ENCODE results near the gene FANCE. TPM values are rescaled to one million over a fixed set of nuclear protein-coding genes. Genes with fewer than 3 reads are reported as not detected.

FANCE gene
- total and polyA plus RNA-seq, 2 experiments from 2014 or later = 5.4 to 25.5 TPM

DNA sequence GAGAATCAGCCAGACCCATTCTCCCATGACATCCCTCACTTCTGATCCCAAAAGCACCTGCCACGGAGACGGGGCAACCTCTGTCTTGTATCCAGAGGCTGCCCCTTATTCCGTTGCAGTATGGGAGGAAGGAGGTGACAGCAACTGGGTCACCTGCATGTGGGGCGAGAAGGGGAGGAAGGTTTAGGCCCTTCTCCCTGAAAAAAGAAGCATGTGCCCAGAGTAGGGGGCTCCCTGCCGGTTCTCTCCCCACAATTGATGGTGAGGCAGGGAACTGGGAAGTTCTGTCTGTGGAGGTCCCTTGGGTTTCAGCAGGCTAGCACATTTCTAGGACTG lies 49.3 kb upstream of the FANCE start:
- Histone ChIP-seq H3K27me3 (ENCODE audit: insufficient read depth) (no peaks in the 10 kb centered on the region), H3K4me1 (ENCODE audit: insufficient read depth) (peaks cover 4% of the 10 kb centered on the region), H3K36me3 (ENCODE audit: insufficient read depth) (no peaks in the 10 kb centered on the region), H3K79me2 (replicated peaks; ENCODE audit: insufficient read depth) (no peaks in the 10 kb centered on the region), H3K4me2 (no peak overlapping the region), H4K20me1 (replicated peaks; ENCODE audit: insufficient read depth) (no peaks in the 10 kb centered on the region), H3K4me3 (no peak overlapping the region), H3K9me2 (ENCODE audit: insufficient read depth) (no peaks in the 10 kb centered on the region), H3F3A (replicated peaks; ENCODE audit: low read depth) (no peaks in the 10 kb centered on the region), H2AFZ (no peak overlapping the region), H3K27ac (ENCODE audit: low read depth) (no peak overlapping the region)
- H3K9me3 Mint-ChIP-seq = no peaks in the 10 kb centered on the region; the same call in 2 of the 3 replicates
- H3K27ac Mint-ChIP-seq = no peak overlapping the region
- peaks cover 3% of the 10 kb centered on the region; the same call in 1 of the 3 replicates for H3K36me3 Mint-ChIP-seq (ENCODE audit: low read depth)
- no peak overlapping the region for H3K4me3 Mint-ChIP-seq
- TF ChIP-seq ZNF114 (CRISPR knock-in tag; IDR thresholded peaks at IDR 0.05) = no peak
- no peak for TF ChIP-seq EZH2phosphoT487 (IDR thresholded peaks at IDR 0.05; ENCODE audit: unreplicated experiment)
- peaks cover 1% of the 10 kb centered on the region for H3K27me3 Mint-ChIP-seq (ENCODE audit: insufficient read depth, low read depth, poor library complexity)
- peaks cover 10% of the 10 kb centered on the region for H3K4me1 Mint-ChIP-seq
- DNase-seq (ENCODE audit: low spot score) (no peak), ATAC-seq (no peak)

- H3K79me2 ChIP-seq (replicated peaks; ENCODE audit: insufficient read depth) = no peaks in the 10 kb centered on the region
- no peaks in the 10 kb centered on the region for H3K36me3 ChIP-seq (ENCODE audit: insufficient read depth)
- peaks cover 3% of the 10 kb centered on the region; the same call in 1 of the 3 replicates for H3K4me1 Mint-ChIP-seq
- no peak overlapping the region for H3K4me2 ChIP-seq
- no peaks in the 10 kb centered on the region for H3F3A ChIP-seq (replicated peaks; ENCODE audit: low read depth)
- no peak for ATAC-seq
- no peak overlapping the region for H3K4me3 ChIP-seq
- no peak overlapping the region for H3K27ac ChIP-seq (ENCODE audit: low read depth)
- H3K27ac Mint-ChIP-seq = no peak overlapping the region
- no peak for TF ChIP-seq ZNF114 (CRISPR knock-in tag; IDR thresholded peaks at IDR 0.05)
- TF ChIP-seq CTCF (conservative IDR thresholded peaks at IDR 0.05; ENCODE audit: low read depth in 2 of 2) = no peak
- no peak overlapping the region for H3K4me3 Mint-ChIP-seq
- no peaks in the 10 kb centered on the region for H3K4me1 ChIP-seq (ENCODE audit: insufficient read depth)
- H2AFZ ChIP-seq = no peak overlapping the region
- H3K9me3 Mint-ChIP-seq = no peaks in the 10 kb centered on the region
- peaks cover 1% of the 10 kb centered on the region for H3K27me3 Mint-ChIP-seq (ENCODE audit: insufficient read depth, low read depth, poor library complexity)
- no peaks in the 10 kb centered on the region for H3K36me3 Mint-ChIP-seq (ENCODE audit: low read depth)
- H3K9me2 ChIP-seq (ENCODE audit: insufficient read depth) = no peaks in the 10 kb centered on the region
- no peaks in the 10 kb centered on the region for H4K20me1 ChIP-seq (replicated peaks; ENCODE audit: insufficient read depth)
- no peaks in the 10 kb centered on the region for H3K27me3 ChIP-seq (ENCODE audit: insufficient read depth)
- no peak for DNase-seq (ENCODE audit: low spot score)
Observed at GRCh38 chr6:35403544-35404442, 48.3 kb upstream of the FANCE start.

DNA sequence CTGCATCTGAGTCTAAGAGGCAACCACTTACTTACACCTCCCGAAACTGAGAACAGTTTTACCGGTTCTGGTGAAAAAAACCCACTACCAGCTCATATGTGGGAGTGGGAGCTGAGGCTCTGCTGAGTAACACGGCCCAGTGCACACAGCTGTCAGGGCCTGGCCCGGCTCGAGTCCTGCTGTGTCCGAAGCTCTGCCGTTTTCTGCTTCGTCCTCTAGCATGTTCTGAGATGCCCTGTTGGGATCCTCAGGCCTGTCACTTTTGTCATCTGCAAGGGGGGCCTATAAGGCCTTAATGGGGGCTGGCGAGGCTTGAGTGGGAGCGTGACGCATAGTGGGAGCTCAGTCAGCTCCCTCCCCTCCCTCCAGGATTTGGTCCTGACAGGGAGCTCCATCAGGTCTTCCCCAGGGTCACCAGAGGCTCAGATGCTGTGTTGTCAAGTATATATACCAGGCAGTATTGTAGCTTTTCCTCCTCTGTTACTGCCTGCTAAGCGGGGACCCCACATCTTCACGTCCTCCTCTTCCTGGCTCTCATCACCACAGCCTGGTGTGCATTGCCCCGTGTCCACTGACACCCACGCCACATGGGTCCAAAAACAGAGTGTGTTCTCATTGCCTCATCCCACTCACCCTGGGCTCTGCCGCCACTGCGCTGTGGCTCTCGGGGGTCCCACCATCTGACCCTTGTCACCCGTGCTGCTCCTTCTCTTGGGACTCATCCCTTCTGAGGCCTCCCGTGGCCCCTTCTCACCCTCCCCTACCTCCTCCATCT lies 45.2 kb upstream of the FANCE start:
- no peak overlapping the region for H3K4me3 Mint-ChIP-seq
- DNase-seq (ENCODE audit: low spot score) (no peak), ATAC-seq (no peak)
- H3K27me3 Mint-ChIP-seq (ENCODE audit: insufficient read depth, low read depth, poor library complexity) = peaks cover 7% of the 10 kb centered on the region
- Histone ChIP-seq H3F3A (replicated peaks; ENCODE audit: low read depth) (no peaks in the 10 kb centered on the region), H3K27ac (ENCODE audit: low read depth) (no peak overlapping the region), H3K79me2 (replicated peaks; ENCODE audit: insufficient read depth) (no peaks in the 10 kb centered on the region), H3K4me3 (no peak overlapping the region), H2AFZ (no peak overlapping the region), H3K9me2 (ENCODE audit: insufficient read depth) (0 out of 2 replicates have a peak, but pooled peaks cover 4% of the 10 kb centered on the region), H3K4me2 (no peak overlapping the region), H4K20me1 (replicated peaks; ENCODE audit: insufficient read depth) (no peaks in the 10 kb centered on the region), H3K27me3 (ENCODE audit: insufficient read depth) (no peaks in the 10 kb centered on the region), H3K36me3 (ENCODE audit: insufficient read depth) (no peaks in the 10 kb centered on the region), H3K4me1 (ENCODE audit: insufficient read depth) (no peaks in the 10 kb centered on the region)
- peak overlapping the region; percentile 8; the same call in 1 of the 2 replicates for H3K27ac Mint-ChIP-seq
- H3K9me3 Mint-ChIP-seq = no peaks in the 10 kb centered on the region
- H3K36me3 Mint-ChIP-seq (ENCODE audit: low read depth) = no peaks in the 10 kb centered on the region; the same call in 2 of the 3 replicates
- peaks cover 12% of the 10 kb centered on the region for H3K4me1 Mint-ChIP-seq
- TF ChIP-seq NANOG (IDR thresholded peaks at IDR 0.05; ENCODE audit: borderline replicate concordance) (no peak), EZH2 (IDR thresholded peaks at IDR 0.05; ENCODE audit: low read depth, unreplicated experiment) (no peak), CREB1 (CRISPR knock-in tag; IDR thresholded peaks at IDR 0.05; ENCODE audit: low read depth) (no peak), POLR2AphosphoS5 (IDR thresholded peaks at IDR 0.05; ENCODE audit: low read depth) (no peak), ZNF114 (CRISPR knock-in tag; IDR thresholded peaks at IDR 0.05) (no peak), ZNF331 (CRISPR knock-in tag; IDR thresholded peaks at IDR 0.05; ENCODE audit: low read depth) (no peak), CTCF (conservative IDR thresholded peaks at IDR 0.05; ENCODE audit: low read depth in 2 of 2) (no peak)
- TF ChIP-seq, protein P1, sequence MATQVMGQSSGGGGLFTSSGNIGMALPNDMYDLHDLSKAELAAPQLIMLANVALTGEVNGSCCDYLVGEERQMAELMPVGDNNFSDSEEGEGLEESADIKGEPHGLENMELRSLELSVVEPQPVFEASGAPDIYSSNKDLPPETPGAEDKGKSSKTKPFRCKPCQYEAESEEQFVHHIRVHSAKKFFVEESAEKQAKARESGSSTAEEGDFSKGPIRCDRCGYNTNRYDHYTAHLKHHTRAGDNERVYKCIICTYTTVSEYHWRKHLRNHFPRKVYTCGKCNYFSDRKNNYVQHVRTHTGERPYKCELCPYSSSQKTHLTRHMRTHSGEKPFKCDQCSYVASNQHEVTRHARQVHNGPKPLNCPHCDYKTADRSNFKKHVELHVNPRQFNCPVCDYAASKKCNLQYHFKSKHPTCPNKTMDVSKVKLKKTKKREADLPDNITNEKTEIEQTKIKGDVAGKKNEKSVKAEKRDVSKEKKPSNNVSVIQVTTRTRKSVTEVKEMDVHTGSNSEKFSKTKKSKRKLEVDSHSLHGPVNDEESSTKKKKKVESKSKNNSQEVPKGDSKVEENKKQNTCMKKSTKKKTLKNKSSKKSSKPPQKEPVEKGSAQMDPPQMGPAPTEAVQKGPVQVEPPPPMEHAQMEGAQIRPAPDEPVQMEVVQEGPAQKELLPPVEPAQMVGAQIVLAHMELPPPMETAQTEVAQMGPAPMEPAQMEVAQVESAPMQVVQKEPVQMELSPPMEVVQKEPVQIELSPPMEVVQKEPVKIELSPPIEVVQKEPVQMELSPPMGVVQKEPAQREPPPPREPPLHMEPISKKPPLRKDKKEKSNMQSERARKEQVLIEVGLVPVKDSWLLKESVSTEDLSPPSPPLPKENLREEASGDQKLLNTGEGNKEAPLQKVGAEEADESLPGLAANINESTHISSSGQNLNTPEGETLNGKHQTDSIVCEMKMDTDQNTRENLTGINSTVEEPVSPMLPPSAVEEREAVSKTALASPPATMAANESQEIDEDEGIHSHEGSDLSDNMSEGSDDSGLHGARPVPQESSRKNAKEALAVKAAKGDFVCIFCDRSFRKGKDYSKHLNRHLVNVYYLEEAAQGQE (IDR thresholded peaks at IDR 0.05; ENCODE audit: unreplicated experiment) = no peak
